HEK293 (cell line): ENCODE results near the gene TMEM256.
A peak's percentile ranks its signal among the peaks of the same experiment; 100 is the strongest.
"Not testable (repeated sequence)": the region's sequence is repeated elsewhere in the genome, so short reads cannot be mapped to it uniquely, and the experiment has no call there.

Experiments used
- CTCF ChIA-PET: fragments of 350-600 bp; formaldehyde crosslinking; extraction: SDS; loops from one replicate; lab custom pipeline; 2021; ENCODE audit warnings: antibody characterized with exemption; lab: Yijun Ruan, JAX
- POLR2A ChIA-PET: fragments of 300-600 bp; formaldehyde crosslinking; extraction: SDS; loops from one replicate; lab custom pipeline; 2020; ENCODE audit warnings: antibody characterized with exemption, inconsistent platforms; lab: Yijun Ruan, JAX
- H3K27ac ChIP-seq: fragments of 200-500 bp; sonication (Bioruptor generic); 2 replicates; pipeline ENCODE4 v1.5.1; 2014; ENCODE audit warnings: low read depth, low read length, control low read depth, inconsistent platforms; ENCODE audit errors: extremely low read depth
- H3K36me3 ChIP-seq, 2 experiments: fragments of 200-500 bp in 1 of 2; sonication (Bioruptor generic) in 1 of 2; 1 replicate in 1 of 2; 2 replicates in 1 of 2; pipeline ENCODE4 v1.5.1; 2014 to 2017; ENCODE audit warnings: inconsistent platforms in 2 of 2, low read length in 2 of 2; ENCODE audit not compliant: control insufficient read depth in 2 of 2, insufficient read depth in 1 of 2
- H3K4me1 ChIP-seq: fragments of 200-500 bp; sonication (Bioruptor generic); 2 replicates; pipeline ENCODE4 v1.5.1; 2014; ENCODE audit warnings: mild to moderate bottlenecking, low read length, inconsistent platforms; ENCODE audit not compliant: control insufficient read depth, insufficient read depth
- H3K4me3 ChIP-seq: 2 replicates; pipeline ENCODE4 v1.5.1; 2011; ENCODE audit warnings: low read depth, mild to moderate bottlenecking, control low read depth, low read length, moderate library complexity
- H3K9me3 ChIP-seq: fragments of 200-500 bp; sonication (Bioruptor generic); 2 replicates; pipeline ENCODE4 v1.5.1; 2014; ENCODE audit warnings: low read depth, low read length, inconsistent platforms; ENCODE audit not compliant: control insufficient read depth, insufficient read depth
- BCL11B ChIP-seq: fragments of 450-650 bp; formaldehyde crosslinking; IDR thresholded peaks from 2 replicates; pipeline ENCODE4 v1.5.1; 2016; ENCODE audit warnings: low read depth, missing biosample characterization, missing genetic modification characterization
- GLIS1 ChIP-seq: fragments of 450-650 bp; formaldehyde crosslinking; IDR thresholded peaks from 2 replicates; pipeline ENCODE4 v1.5.1; 2016; ENCODE audit warnings: missing biosample characterization, missing genetic modification characterization
- HOXD13 ChIP-seq: sonication (generic); formaldehyde crosslinking; IDR thresholded peaks from 2 replicates; pipeline ENCODE4 v1.8.0; 2022; ENCODE audit warnings: missing genetic modification reagents, borderline replicate concordance
- MYNN ChIP-seq: fragments of 450-650 bp; formaldehyde crosslinking; IDR thresholded peaks from 2 replicates; pipeline ENCODE4 v1.5.1; 2016; ENCODE audit warnings: missing biosample characterization, missing genetic modification characterization, borderline replicate concordance
- MZF1 ChIP-seq: fragments of 450-650 bp; formaldehyde crosslinking; IDR thresholded peaks from 2 replicates; pipeline ENCODE4 v1.5.1; 2017; ENCODE audit warnings: missing biosample characterization, missing genetic modification characterization, borderline replicate concordance
- OSR2 ChIP-seq: fragments of 450-650 bp; formaldehyde crosslinking; IDR thresholded peaks from 2 replicates; pipeline ENCODE4 v1.5.1; 2016; ENCODE audit warnings: missing biosample characterization, missing genetic modification characterization
- ZFHX2 ChIP-seq: fragments of 450-650 bp; formaldehyde crosslinking; conservative IDR thresholded peaks from 2 replicates; pipeline ENCODE4 v1.5.1; 2016; ENCODE audit warnings: missing biosample characterization, missing genetic modification characterization
- ZFP37 ChIP-seq: fragments of 450-650 bp; formaldehyde crosslinking; IDR thresholded peaks from 2 replicates; pipeline ENCODE4 v1.5.1; 2016; ENCODE audit warnings: missing biosample characterization, missing genetic modification characterization
- ZNF133 ChIP-seq: fragments of 450-650 bp; formaldehyde crosslinking; IDR thresholded peaks from 2 replicates; pipeline ENCODE4 v1.5.1; 2016; ENCODE audit warnings: missing biosample characterization, missing genetic modification characterization
- ZNF202 ChIP-seq: fragments of 450-650 bp; formaldehyde crosslinking; IDR thresholded peaks from 2 replicates; pipeline ENCODE4 v1.5.1; 2016; ENCODE audit warnings: missing biosample characterization, missing genetic modification characterization, borderline replicate concordance
- ZNF292 ChIP-seq: fragments of 450-650 bp; formaldehyde crosslinking; IDR thresholded peaks from 2 replicates; pipeline ENCODE4 v1.5.1; 2016; ENCODE audit warnings: low read depth, missing biosample characterization, missing genetic modification characterization, borderline replicate concordance
- ZNF416 ChIP-seq: fragments of 450-650 bp; formaldehyde crosslinking; IDR thresholded peaks from 2 replicates; pipeline ENCODE4 v1.5.1; 2016; ENCODE audit warnings: missing biosample characterization, missing genetic modification characterization
- ZNF544 ChIP-seq: fragments of 450-650 bp; formaldehyde crosslinking; IDR thresholded peaks from 2 replicates; pipeline ENCODE4 v1.5.0; 2017; ENCODE audit warnings: missing biosample characterization, missing genetic modification characterization
- ZNF76 ChIP-seq: fragments of 450-650 bp; formaldehyde crosslinking; IDR thresholded peaks from 2 replicates; pipeline ENCODE4; 2016; ENCODE audit warnings: low read depth, missing biosample characterization, missing genetic modification characterization, borderline replicate concordance
- ZNF777 ChIP-seq: fragments of 450-650 bp; formaldehyde crosslinking; IDR thresholded peaks from 2 replicates; pipeline ENCODE4 v1.5.1; 2017; ENCODE audit warnings: missing biosample characterization, missing genetic modification characterization, borderline replicate concordance
- ZSCAN30 ChIP-seq: fragments of 450-650 bp; IDR thresholded peaks from 2 replicates; pipeline ENCODE4 v1.5.1; 2018; ENCODE audit warnings: missing biosample characterization, mild to moderate bottlenecking, missing genetic modification characterization, moderate library complexity
- TF ChIP-seq, protein P1 (sequence below): fragments of 450-650 bp; formaldehyde crosslinking; IDR thresholded peaks from 2 replicates; pipeline ENCODE4 v1.5.1; 2016; ENCODE audit warnings: missing biosample characterization, missing genetic modification characterization

TMEM256 gene

DNA sequence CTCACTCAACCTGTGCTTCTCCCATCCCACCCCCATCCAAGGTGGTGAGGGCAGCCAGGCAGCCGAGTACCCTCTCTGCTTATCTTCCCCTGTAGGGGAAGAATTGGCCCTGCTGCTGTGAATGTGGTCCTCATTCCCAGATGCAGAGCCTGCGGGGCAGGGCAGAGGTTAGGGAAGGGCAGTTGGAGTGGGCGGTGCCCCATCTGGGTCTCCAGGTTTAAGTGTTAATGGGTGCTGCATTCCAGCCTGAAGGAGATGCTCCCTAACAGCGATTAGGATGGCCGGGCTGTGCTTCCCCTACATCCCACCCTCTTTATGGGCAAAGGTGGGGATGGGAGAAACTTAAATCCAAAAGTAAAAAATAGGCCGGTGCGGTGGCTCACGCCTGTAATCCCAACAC lies 36.8 kb downstream of the TMEM256 start:
- CTCF ChIA-PET, result interaction anchor here (0.7 to 2.6 kb wide), 3 partner anchors 11 to 37 kb away, joined by 3 to 13 read pairs (median 4); partner anchors contain the start of gene TMEM256
- TF ChIP-seq BCL11B (tag by site-specific recombination) (no peak), ZNF416 (tag by site-specific recombination) (no peak), ZNF544 (tag by site-specific recombination) (no peak), HOXD13 (CRISPR knock-in tag) (no peak), OSR2 (no peak), ZSCAN30 (no peak), MZF1 (no peak), ZFP37 (tag by site-specific recombination) (no peak)
- Histone ChIP-seq H3K36me3 (no peaks in the 10 kb centered on the region), H3K27ac (no peak overlapping the region), H3K9me3 (no peaks in the 10 kb centered on the region), H3K4me1 (no peaks in the 10 kb centered on the region), H3K4me3 (no peak overlapping the region)
- POLR2A ChIA-PET, result interaction anchor here (0.6 kb wide), 1 partner anchor 18 kb away, joined by 3 read pairs; no protein-coding TSS in a partner anchor

DNA sequence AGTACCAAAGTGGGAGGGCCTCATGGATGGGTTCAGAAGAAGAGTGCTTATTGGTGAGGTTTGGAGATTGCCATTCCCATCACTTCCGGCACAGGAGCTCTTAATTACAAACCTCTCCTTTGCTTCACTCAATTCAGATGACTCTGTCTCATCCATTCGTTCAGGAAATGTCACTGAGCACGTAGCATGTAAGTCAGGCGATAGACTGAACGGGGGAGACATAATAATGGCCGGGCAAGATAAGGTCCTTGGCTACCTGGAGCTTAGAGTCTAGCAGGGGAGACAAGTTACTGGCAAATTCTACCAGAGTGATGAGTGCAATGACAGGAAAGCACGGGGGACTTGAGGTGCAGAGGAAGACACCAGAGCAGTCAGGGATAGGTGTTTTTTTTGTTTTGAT lies 37.9 kb downstream of the TMEM256 start:
- CTCF ChIA-PET, result interaction anchor here (0.6 to 2.6 kb wide), 2 partner anchors 10 to 104 kb away, joined by 7 to 13 read pairs; no protein-coding TSS in a partner anchor
- H3K9me3 ChIP-seq, H3K27ac ChIP-seq, H3K4me1 ChIP-seq, POLR2A ChIA-PET, H3K4me3 ChIP-seq, H3K36me3 ChIP-seq: not testable (repeated sequence)

DNA sequence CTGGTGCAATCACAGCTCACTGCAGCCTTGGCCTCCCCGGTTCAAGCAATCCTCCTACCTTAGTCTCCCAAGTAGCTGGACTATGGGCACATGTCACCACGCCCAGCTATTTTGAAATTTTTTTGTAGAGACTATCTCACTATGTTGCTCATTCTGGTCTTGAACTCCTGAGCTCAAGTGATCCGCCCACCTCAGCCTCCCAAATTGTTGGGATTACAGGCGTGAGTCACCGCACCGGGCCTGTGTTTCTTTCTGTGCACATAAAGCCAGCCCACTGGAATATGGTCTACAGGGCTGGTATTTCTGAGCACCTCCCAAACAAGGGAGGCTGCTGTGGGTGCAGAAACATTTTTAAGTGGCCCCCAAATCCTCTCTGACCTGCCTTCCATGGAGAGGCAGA lies 40.6 kb downstream of the TMEM256 start:
- no peak overlapping the region for H3K27ac ChIP-seq
- CTCF ChIA-PET, result interaction anchor here (1.2 kb wide), 1 partner anchor 197 kb away, joined by 6 read pairs; no protein-coding TSS in a partner anchor
- POLR2A ChIA-PET, result interaction anchor here (0.6 to 0.9 kb wide), 5 partner anchors 13 to 759 kb away, joined by 3 to 4 read pairs (median 3); no protein-coding TSS in a partner anchor

DNA sequence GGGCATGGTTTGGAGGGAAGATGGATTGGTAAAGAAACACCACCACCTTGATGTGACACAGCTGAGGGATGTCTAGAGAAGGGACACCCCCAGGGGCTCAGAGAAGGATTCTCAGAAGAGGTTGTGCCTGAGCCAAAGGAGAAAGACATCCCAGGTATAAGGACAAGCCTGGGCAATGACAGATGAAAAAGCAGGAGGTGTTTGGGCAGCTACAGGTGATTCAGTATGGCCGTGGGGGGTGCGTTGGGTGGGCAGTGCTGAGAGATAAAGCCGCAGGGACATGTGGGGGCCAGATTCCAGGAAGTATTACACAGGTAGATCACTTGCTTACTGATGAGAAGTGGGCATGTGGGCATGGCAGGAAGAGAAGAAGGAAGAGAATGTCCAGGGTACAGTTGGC lies 42.0 kb downstream of the TMEM256 start:
- no peaks in the 10 kb centered on the region for H3K4me1 ChIP-seq
- no peaks in the 10 kb centered on the region for H3K9me3 ChIP-seq
- no peaks in the 10 kb centered on the region for H3K36me3 ChIP-seq
- TF ChIP-seq GLIS1 (tag by site-specific recombination), result peak; percentile 14; the same call in 1 of the 2 replicates
- TF ChIP-seq, protein P1, sequence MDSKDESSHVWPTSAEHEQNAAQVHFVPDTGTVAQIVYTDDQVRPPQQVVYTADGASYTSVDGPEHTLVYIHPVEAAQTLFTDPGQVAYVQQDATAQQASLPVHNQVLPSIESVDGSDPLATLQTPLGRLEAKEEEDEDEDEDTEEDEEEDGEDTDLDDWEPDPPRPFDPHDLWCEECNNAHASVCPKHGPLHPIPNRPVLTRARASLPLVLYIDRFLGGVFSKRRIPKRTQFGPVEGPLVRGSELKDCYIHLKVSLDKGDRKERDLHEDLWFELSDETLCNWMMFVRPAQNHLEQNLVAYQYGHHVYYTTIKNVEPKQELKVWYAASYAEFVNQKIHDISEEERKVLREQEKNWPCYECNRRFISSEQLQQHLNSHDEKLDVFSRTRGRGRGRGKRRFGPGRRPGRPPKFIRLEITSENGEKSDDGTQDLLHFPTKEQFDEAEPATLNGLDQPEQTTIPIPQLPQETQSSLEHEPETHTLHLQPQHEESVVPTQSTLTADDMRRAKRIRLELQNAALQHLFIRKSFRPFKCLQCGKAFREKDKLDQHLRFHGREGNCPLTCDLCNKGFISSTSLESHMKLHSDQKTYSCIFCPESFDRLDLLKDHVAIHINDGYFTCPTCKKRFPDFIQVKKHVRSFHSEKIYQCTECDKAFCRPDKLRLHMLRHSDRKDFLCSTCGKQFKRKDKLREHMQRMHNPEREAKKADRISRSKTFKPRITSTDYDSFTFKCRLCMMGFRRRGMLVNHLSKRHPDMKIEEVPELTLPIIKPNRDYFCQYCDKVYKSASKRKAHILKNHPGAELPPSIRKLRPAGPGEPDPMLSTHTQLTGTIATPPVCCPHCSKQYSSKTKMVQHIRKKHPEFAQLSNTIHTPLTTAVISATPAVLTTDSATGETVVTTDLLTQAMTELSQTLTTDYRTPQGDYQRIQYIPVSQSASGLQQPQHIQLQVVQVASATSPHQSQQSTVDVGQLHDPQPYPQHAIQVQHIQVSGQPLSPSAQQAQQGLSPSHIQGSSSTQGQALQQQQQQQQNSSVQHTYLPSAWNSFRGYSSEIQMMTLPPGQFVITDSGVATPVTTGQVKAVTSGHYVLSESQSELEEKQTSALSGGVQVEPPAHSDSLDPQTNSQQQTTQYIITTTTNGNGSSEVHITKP (tag by site-specific recombination), result peak; percentile 80
- TF ChIP-seq ZNF292 (tag by site-specific recombination), result no peak
- ChIA-PET CTCF (interaction anchor here (0.8 to 2.0 kb wide), 4 partner anchors 9 to 199 kb away, joined by 3 to 11 read pairs (median 4); no protein-coding TSS in a partner anchor), POLR2A (interaction anchor here (0.6 to 1.0 kb wide), 3 partner anchors 10 to 199 kb away, joined by 3 to 4 read pairs (median 4); no protein-coding TSS in a partner anchor)
- H3K4me3 ChIP-seq, result no peak overlapping the region
- H3K27ac ChIP-seq, result no peak overlapping the region

More for the DNA sequence above, 40.6 kb downstream of the TMEM256 start:
- no peak overlapping the region for H3K4me3 ChIP-seq
- H3K4me1 ChIP-seq, result no peaks in the 10 kb centered on the region
- no peaks in the 10 kb centered on the region for H3K36me3 ChIP-seq
- no peaks in the 10 kb centered on the region for H3K9me3 ChIP-seq
- TF ChIP-seq MYNN (tag by site-specific recombination), result no peak
- TF ChIP-seq ZNF202 (tag by site-specific recombination), result no peak
- no peak for TF ChIP-seq ZNF76 (tag by site-specific recombination)
- TF ChIP-seq ZNF777, result no peak
- peak; percentile 43; the same call in 1 of the 2 replicates for TF ChIP-seq ZFHX2 (tag by site-specific recombination)
- TF ChIP-seq ZSCAN30, result no peak
- TF ChIP-seq ZNF133 (tag by site-specific recombination), result no peak
